ENCODE measurements around the gene TLCD3B.

DNA sequence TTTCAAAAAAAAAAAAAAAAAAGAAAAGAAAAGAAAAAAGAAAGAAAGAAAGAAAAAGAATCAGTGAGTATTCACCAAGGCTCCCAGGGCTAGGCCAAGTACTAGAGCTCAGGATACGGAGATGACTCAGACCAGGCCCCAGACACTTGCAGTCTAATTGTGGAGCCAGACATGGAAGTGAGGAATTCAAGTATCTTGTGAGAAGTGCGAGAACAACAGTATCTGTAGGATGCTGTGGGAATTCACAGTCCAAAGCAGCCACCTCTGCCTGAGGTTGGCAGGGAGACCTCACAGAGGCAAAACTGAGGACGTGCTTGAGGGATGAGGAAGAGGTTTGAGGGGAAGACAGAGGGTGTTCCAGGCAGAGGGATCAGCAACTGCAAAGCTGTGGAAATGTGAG, 20.4 kb upstream of the TLCD3B start:
- no peak for TF ChIP-seq EZH2 (IDR thresholded peaks at IDR 0.05; ENCODE audit: insufficient read depth, poor library complexity, severe bottlenecking)
- TF ChIP-seq EZH2phosphoT487 (IDR thresholded peaks at IDR 0.05; ENCODE audit: insufficient read depth, low read depth), result no peak

Measured in GM23248 (cell line).